T-helper 1 cell (primary cell): ENCODE results near the gene MUC5B.

ENCODE experiments used
- DNase-seq, 5 donors: peaks; one replicate each; pipeline ENCODE4 v3.0.0-alpha.2; 2012 to 2020

Gene MUC5B

GRCh38 chr11:1301220-1302000 is 78.5 kb downstream of the MUC5B start:
- no peak for DNase-seq

GRCh38 chr11:1302041-1302460 is 79.2 kb downstream of the MUC5B start:
- no peak for DNase-seq

GRCh38 chr11:1302461-1303125 is 79.7 kb downstream of the MUC5B start:
- no peak for DNase-seq

GRCh38 chr11:1303126-1303821 is 80.4 kb downstream of the MUC5B start:
- DNase-seq = no peak

- DNase-seq = no peak
Measured at GRCh38 chr11:1303973-1304372, 81.1 kb downstream of the MUC5B start.

GRCh38 chr11:1304380-1304779 is 81.5 kb downstream of the MUC5B start:
- DNase-seq = no peak

- DNase-seq = no peak
Measured at GRCh38 chr11:1305063-1305495, 82.2 kb downstream of the MUC5B start.

GRCh38 chr11:1305501-1306056 is 82.7 kb downstream of the MUC5B start:
- no peak for DNase-seq

GRCh38 chr11:1306186-1307162 is 83.6 kb downstream of the MUC5B start:
- DNase-seq = no peak

- DNase-seq = no peak
Measured at GRCh38 chr11:1307163-1307870, 84.5 kb downstream of the MUC5B start.

GRCh38 chr11:1307998-1308742 is 85.3 kb downstream of the MUC5B start:
- DNase-seq = no peak

GRCh38 chr11:1308743-1309497 is 86.1 kb downstream of the MUC5B start:
- DNase-seq = no peak

GRCh38 chr11:1309498-1310317 is 86.8 kb downstream of the MUC5B start, which contains the start of gene TOLLIP:
Gene TOLLIP (minus strand): TSS chr11:1309632. CDS start chr11:1309498, 134 bp downstream.
- peak; percentile 95 to 98 (median 96) for DNase-seq

GRCh38 chr11:1310318-1310687 is 87.4 kb downstream of the MUC5B start:
- DNase-seq = no peak

GRCh38 chr11:1310772-1311468 is 88.1 kb downstream of the MUC5B start:
- peak in 2 of 5 donors; percentile 27 to 44 for DNase-seq
